H1 (cell line): ENCODE results near the gene VIM. TPM values are rescaled to one million over a fixed set of nuclear protein-coding genes. Genes with fewer than 3 reads are reported as not detected.

Experiments used
- CTCF ChIA-PET: fragments of 300-600 bp; sonication (Branson Sonifier 250); formaldehyde crosslinking; loops from one replicate; lab custom pipeline; 2021; ENCODE audit not compliant: partially characterized antibody; lab: Charles Lee
- POLR2A ChIA-PET: fragments of 300-600 bp; sonication (Branson Sonifier 250); formaldehyde crosslinking; loops from one replicate; lab custom pipeline; 2021; ENCODE audit warnings: inconsistent platforms; ENCODE audit not compliant: partially characterized antibody; lab: Charles Lee
- DNase-seq, 2 experiments: peaks; one replicate each; pipeline versions ENCODE4 v3.0.0 to v3.0.0-alpha.2; 2010 to 2022; ENCODE audit warnings: low spot score in 2 of 2, low read depth in 1 of 2, mixed read lengths in 1 of 2
- FAIRE-seq: peaks from 2 replicates; lab custom pipeline; 2011; peaks lifted over from hg19 to GRCh38; lab: Jason Lieb, UNC
- H2AFZ ChIP-seq: 2 replicates; pipeline ENCODE4 v1.8.1; 2012; ENCODE audit warnings: low read length, inconsistent platforms
- H2AK5ac ChIP-seq: 2 replicates; pipeline ENCODE4 v1.6.1; 2013; ENCODE audit warnings: low read depth, low read length
- H2BK120ac ChIP-seq: replicated peaks from 2 replicates; pipeline ENCODE3; 2013; ENCODE audit warnings: low read depth, low read length, inconsistent platforms
- H2BK12ac ChIP-seq: 2 replicates; pipeline ENCODE4 v1.6.1; 2013; ENCODE audit warnings: low read depth, low read length
- H2BK15ac ChIP-seq: 2 replicates; pipeline ENCODE4 v1.6.1; 2013; ENCODE audit warnings: low read length
- H2BK20ac ChIP-seq: 2 replicates; pipeline ENCODE4 v1.6.1; 2013; ENCODE audit warnings: low read length
- H2BK5ac ChIP-seq: 2 replicates; pipeline ENCODE4 v1.6.1; 2013; ENCODE audit warnings: low read depth, low read length
- H3K14ac ChIP-seq: 2 replicates; pipeline ENCODE4 v1.6.1; 2013; ENCODE audit warnings: inconsistent platforms; ENCODE audit not compliant: insufficient read length
- H3K18ac ChIP-seq: 2 replicates; pipeline ENCODE4 v1.6.1; 2013; ENCODE audit warnings: low read length; ENCODE audit errors: extremely low read depth
- H3K23ac ChIP-seq: 2 replicates; pipeline ENCODE4 v1.6.1; 2013; ENCODE audit warnings: inconsistent platforms; ENCODE audit not compliant: insufficient read length
- H3K23me2 ChIP-seq: 2 replicates; pipeline ENCODE4 v1.6.1; 2013; ENCODE audit warnings: low read depth, low read length
- H3K27ac ChIP-seq: 2 replicates; pipeline ENCODE4 v1.6.1; 2011; ENCODE audit warnings: low read depth, low read length, inconsistent platforms
- H3K27me3 ChIP-seq, 4 experiments: replicated peaks in 1 of 4; 1 replicate in 1 of 4; 2 replicates in 3 of 4; pipeline versions ENCODE4 v1.6.1 to v1.8.1; 2011 to 2013; ENCODE audit warnings: low read length in 3 of 4, mild to moderate bottlenecking in 3 of 4, inconsistent platforms in 2 of 4, mixed read lengths in 2 of 4, moderate library complexity in 1 of 4; ENCODE audit not compliant: control insufficient read depth in 3 of 4, insufficient read depth in 3 of 4; ENCODE audit errors: extremely low read depth in 1 of 4
- H3K36me3 ChIP-seq, 4 experiments: 2 replicates each; pipeline versions ENCODE4 v1.6.1 to v1.8.1; 2011 to 2013; ENCODE audit warnings: mild to moderate bottlenecking in 4 of 4, low read length in 3 of 4, moderate library complexity in 2 of 4, control low read depth in 1 of 4, inconsistent platforms in 1 of 4; ENCODE audit not compliant: insufficient read depth in 4 of 4, control insufficient read depth in 2 of 4
- H3K4ac ChIP-seq: replicated peaks from 2 replicates; pipeline ENCODE3; 2013; ENCODE audit warnings: low read length, low read depth, mixed read lengths, inconsistent platforms; ENCODE audit not compliant: insufficient read length
- H3K4me1 ChIP-seq, 4 experiments: replicated peaks in 1 of 4; 1 replicate in 1 of 4; 2 replicates in 3 of 4; pipeline versions ENCODE4 v1.6.1 to v1.8.1; 2011 to 2013; ENCODE audit warnings: low read length in 3 of 4, inconsistent platforms in 2 of 4, mixed read lengths in 1 of 4; ENCODE audit not compliant: insufficient read depth in 4 of 4, control insufficient read depth in 3 of 4
- H3K4me2 ChIP-seq, 2 experiments: 2 replicates each; pipeline versions ENCODE4 v1.6.1 to v1.8.1; 2011 to 2013; ENCODE audit warnings: low read depth in 2 of 2, low read length in 2 of 2, control low read depth in 1 of 2, inconsistent platforms in 1 of 2, mild to moderate bottlenecking in 1 of 2; ENCODE audit not compliant: insufficient read depth in 1 of 2
- H3K4me3 ChIP-seq, 4 experiments: fragments of 200-600, 300-600 bp in 1 of 4; sonication (generic), shearing (Covaris generic), sonication (Bioruptor Twin) in 1 of 4; 2 replicates each; pipeline versions ENCODE4 v1.5.1 to v1.8.1; 2011 to 2016; ENCODE audit warnings: low read length in 4 of 4, low read depth in 3 of 4, control low read depth in 2 of 4, inconsistent platforms in 2 of 4, mild to moderate bottlenecking in 2 of 4, mixed read lengths in 1 of 4, moderate library complexity in 1 of 4; ENCODE audit not compliant: insufficient read depth in 2 of 4; ENCODE audit errors: extremely low read depth in 1 of 4
- H3K56ac ChIP-seq: replicated peaks from 2 replicates; pipeline ENCODE3; 2013; ENCODE audit warnings: low read depth, mild to moderate bottlenecking, mixed read lengths, low read length, inconsistent platforms; ENCODE audit not compliant: insufficient read length
- H3K79me1 ChIP-seq: 2 replicates; pipeline ENCODE4 v1.6.1; 2013; ENCODE audit warnings: low read depth, low read length, control low read depth
- H3K79me2 ChIP-seq, 2 experiments: 2 replicates each; pipeline versions ENCODE4 v1.6.1 to v1.8.1; 2012 to 2013; ENCODE audit warnings: low read length in 2 of 2, mild to moderate bottlenecking in 2 of 2, inconsistent platforms in 1 of 2; ENCODE audit not compliant: insufficient read depth in 2 of 2, control insufficient read depth in 1 of 2
- H3K9ac ChIP-seq, 4 experiments: replicated peaks in 1 of 4; 1 replicate in 1 of 4; 2 replicates in 3 of 4; pipeline versions ENCODE4 v1.6.1 to v1.8.1; 2011 to 2013; ENCODE audit warnings: low read depth in 3 of 4, low read length in 3 of 4, control low read depth in 2 of 4, mild to moderate bottlenecking in 2 of 4, moderate library complexity in 2 of 4, inconsistent platforms in 1 of 4; ENCODE audit errors: extremely low read depth in 1 of 4
- H3K9me3 ChIP-seq, 2 experiments: 2 replicates each; pipeline versions ENCODE4 v1.6.1 to v1.8.1; 2012 to 2013; ENCODE audit warnings: mild to moderate bottlenecking in 2 of 2, moderate library complexity in 2 of 2, control low read depth in 1 of 2, inconsistent platforms in 1 of 2, low read depth in 1 of 2, low read length in 1 of 2, mixed read lengths in 1 of 2; ENCODE audit not compliant: insufficient read depth in 2 of 2
- H4K20me1 ChIP-seq, 2 experiments: replicated peaks in 1 of 2; 2 replicates each; pipeline versions ENCODE3 to v1.8.1; 2011 to 2013; ENCODE audit warnings: inconsistent platforms in 2 of 2, low read length in 2 of 2, mild to moderate bottlenecking in 1 of 2; ENCODE audit not compliant: insufficient read depth in 2 of 2, control insufficient read depth in 1 of 2
- H4K5ac ChIP-seq: 2 replicates; pipeline ENCODE4 v1.6.1; 2013; ENCODE audit warnings: low read length, low read depth, mixed read lengths, inconsistent platforms; ENCODE audit not compliant: insufficient read length
- H4K8ac ChIP-seq: 2 replicates; pipeline ENCODE4 v1.8.0; 2013; ENCODE audit warnings: mild to moderate bottlenecking, moderate library complexity, low read length, inconsistent platforms; ENCODE audit not compliant: insufficient read depth; ENCODE audit errors: extremely low read depth
- H4K91ac ChIP-seq: replicated peaks from 2 replicates; pipeline ENCODE3; 2013; ENCODE audit warnings: low read length, mixed read lengths, inconsistent platforms; ENCODE audit not compliant: insufficient read length
- BACH1 ChIP-seq: IDR thresholded peaks from 2 replicates; pipeline ENCODE4 v1.6.1; 2012; ENCODE audit warnings: low read length, improper control_type of control experiment
- BRCA1 ChIP-seq: IDR thresholded peaks from 2 replicates; pipeline ENCODE4 v1.6.1; 2012; ENCODE audit warnings: low read depth, low read length, improper control_type of control experiment
- GABPA ChIP-seq: IDR thresholded peaks from 2 replicates; pipeline ENCODE4 v1.6.1; 2011; ENCODE audit warnings: mild to moderate bottlenecking, low read length, moderate library complexity, borderline replicate concordance; ENCODE audit not compliant: insufficient read depth
- GTF2F1 ChIP-seq: IDR thresholded peaks from 2 replicates; pipeline ENCODE4 v1.6.1; 2012; ENCODE audit warnings: low read depth, low read length, improper control_type of control experiment, borderline replicate concordance
- MAFK ChIP-seq: IDR thresholded peaks from 2 replicates; pipeline ENCODE4 v1.6.1; 2012; ENCODE audit warnings: low read depth, mild to moderate bottlenecking, improper control_type of control experiment, low read length
- NANOG ChIP-seq: IDR thresholded peaks from 2 replicates; pipeline ENCODE4 v1.6.1; 2011; ENCODE audit warnings: low read length, low read depth, mild to moderate bottlenecking, inconsistent platforms; ENCODE audit not compliant: insufficient read depth, poor library complexity, severe bottlenecking
- RNF2 ChIP-seq: fragments of 200-900, 300-1000 bp; sonication (generic); IDR thresholded peaks from 2 replicates; pipeline ENCODE4 v1.7.1; 2016; ENCODE audit warnings: borderline replicate concordance, low read depth, mild to moderate bottlenecking, antibody characterized with exemption, low read length; ENCODE audit not compliant: poor library complexity, severe bottlenecking; ENCODE audit errors: missing control alignments
- TAF7 ChIP-seq: optimal IDR thresholded peaks from 2 replicates; pipeline ENCODE3; 2011; ENCODE audit warnings: low read depth, mild to moderate bottlenecking, inconsistent platforms, low read length, moderate library complexity, borderline replicate concordance
- WGBS, 2 experiments: shearing (Covaris generic) in 1 of 2; methylation state at CpG; one replicate each; pipeline versions ENCODE4 v1.1.6 to v1.1.7; 2013 to 2015; ENCODE audit warnings: low lambda C conversion rate in 2 of 2, mixed read lengths in 2 of 2, inconsistent platforms in 1 of 2, low coverage in 1 of 2, missing lambda C conversion rate in 1 of 2; ENCODE audit not compliant: insufficient replicate concordance in 2 of 2, insufficient coverage in 1 of 2, insufficient read length in 1 of 2; ENCODE audit errors: extremely low coverage in 1 of 2, missing lambda C conversion rate in 1 of 2; 5-methylcytosine and 5-hydroxymethylcytosine counted together
- polyA plus RNA-seq, 7 experiments: library from polyadenylated mRNA; depleted of rRNA in 3 of 7; stranded (reverse) in 5 of 7; unstranded in 2 of 7; fragments of >200 nt in 5 of 7; fragments of 200-250 nt in 2 of 7; gene quantifications; 1 replicate in 5 of 7; 2 replicates in 1 of 7; 4 replicates in 1 of 7; pipeline versions ENCODE4 v1.2.1 to v1.2.3, GENCODE V29; 2011 to 2013; ENCODE audit warnings: missing spikeins in 2 of 7, mixed read lengths in 2 of 7
- total RNA-seq: library from RNA; stranded (reverse); fragmentation: NEBNext Ultra II Directional; extraction: Animal tissue kit (Norgen Biotek cat#: 25700); gene quantifications from 2 replicates; pipeline ENCODE4 v1.2.1, GENCODE V29; 2021
- TF ChIP-seq, protein P1 (sequence below), 3 experiments: IDR thresholded peaks; 1 replicate in 2 of 3; 2 replicates in 1 of 3; pipeline versions ENCODE4 v1.5.1 to v1.6.1; 2011; ENCODE audit warnings: low read length in 3 of 3, mild to moderate bottlenecking in 3 of 3, inconsistent platforms in 2 of 3, low read depth in 1 of 3, moderate library complexity in 1 of 3; ENCODE audit not compliant: insufficient read depth in 1 of 3; ENCODE audit errors: control extremely low read depth in 1 of 3

Gene VIM
- total and polyA plus RNA-seq, 2 of the 8 experiments (the other 6 are each of a cell fraction or from before 2014, with no cell fraction given), result 347 to 372 TPM

- no peak overlapping the region for H3K18ac ChIP-seq
- H3K4me3 ChIP-seq, result no peak overlapping the region
- H3K56ac ChIP-seq, result no peak overlapping the region
- no peaks in the 10 kb centered on the region for H3K9me3 ChIP-seq
- H4K5ac ChIP-seq, result no peak overlapping the region
- H3K27me3 ChIP-seq, result no peaks in the 10 kb centered on the region
- FAIRE-seq (no peak), DNase-seq (no peak)
- no peak overlapping the region for H2BK120ac ChIP-seq
- ChIA-PET CTCF (no interaction called here), POLR2A (interaction anchor here (1.3 to 5.2 kb wide), 2 partner anchors 25 to 65 kb away, joined by 3 to 46 read pairs; partner anchors contain the start of gene VIM)
- no peaks in the 10 kb centered on the region for H3K79me1 ChIP-seq
- H4K20me1 ChIP-seq, result no peaks in the 10 kb centered on the region
- H2BK5ac ChIP-seq, result no peak overlapping the region
- H4K8ac ChIP-seq, result no peak overlapping the region
- no peak overlapping the region for H2BK15ac ChIP-seq
- H2AFZ ChIP-seq, result 0 out of 2 replicates have a peak overlapping the region, but pooled peaks have one; percentile 10
- H2BK20ac ChIP-seq, result no peak overlapping the region
- peaks cover 0 to 12% (median 7%) of the 10 kb centered on the region in 4 experiments; a peak in 4 of 7 replicates for H3K4me1 ChIP-seq
- no peak overlapping the region for H4K91ac ChIP-seq
- H3K23ac ChIP-seq, result no peak overlapping the region
- H2BK12ac ChIP-seq, result no peak overlapping the region
- no peak overlapping the region for H3K27ac ChIP-seq
- no peak overlapping the region for H3K4me2 ChIP-seq
- no peak overlapping the region for H3K9ac ChIP-seq
- TF ChIP-seq MAFK, result no peak
- no peak for TF ChIP-seq BACH1
- TF ChIP-seq BRCA1, result no peak
- TF ChIP-seq, protein P1, sequence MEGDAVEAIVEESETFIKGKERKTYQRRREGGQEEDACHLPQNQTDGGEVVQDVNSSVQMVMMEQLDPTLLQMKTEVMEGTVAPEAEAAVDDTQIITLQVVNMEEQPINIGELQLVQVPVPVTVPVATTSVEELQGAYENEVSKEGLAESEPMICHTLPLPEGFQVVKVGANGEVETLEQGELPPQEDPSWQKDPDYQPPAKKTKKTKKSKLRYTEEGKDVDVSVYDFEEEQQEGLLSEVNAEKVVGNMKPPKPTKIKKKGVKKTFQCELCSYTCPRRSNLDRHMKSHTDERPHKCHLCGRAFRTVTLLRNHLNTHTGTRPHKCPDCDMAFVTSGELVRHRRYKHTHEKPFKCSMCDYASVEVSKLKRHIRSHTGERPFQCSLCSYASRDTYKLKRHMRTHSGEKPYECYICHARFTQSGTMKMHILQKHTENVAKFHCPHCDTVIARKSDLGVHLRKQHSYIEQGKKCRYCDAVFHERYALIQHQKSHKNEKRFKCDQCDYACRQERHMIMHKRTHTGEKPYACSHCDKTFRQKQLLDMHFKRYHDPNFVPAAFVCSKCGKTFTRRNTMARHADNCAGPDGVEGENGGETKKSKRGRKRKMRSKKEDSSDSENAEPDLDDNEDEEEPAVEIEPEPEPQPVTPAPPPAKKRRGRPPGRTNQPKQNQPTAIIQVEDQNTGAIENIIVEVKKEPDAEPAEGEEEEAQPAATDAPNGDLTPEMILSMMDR (IDR thresholded peaks at IDR 0.05; ENCODE audit: control extremely low read depth in 1 of 3, insufficient read depth in 1 of 3, low read depth in 1 of 3, low read length in 3 of 3), result no peak
- no peak for TF ChIP-seq GTF2F1
- TF ChIP-seq NANOG, result no peak
- TF ChIP-seq RNF2, result no peak
- no peak for TF ChIP-seq TAF7
- TF ChIP-seq GABPA, result no peak
- no peak overlapping the region for H2AK5ac ChIP-seq
- no peak overlapping the region for H3K14ac ChIP-seq
- H3K36me3 ChIP-seq, result no peaks in the 10 kb centered on the region
- peaks cover 0 to 14% of the 10 kb centered on the region in 2 experiments; a peak in 2 of 4 replicates for H3K79me2 ChIP-seq
- 64% methylated on average over 3 of the region's 3 CpGs; no CpG with 5 or more reads in 1 of the 2 experiments for WGBS, 2 experiments
- H3K23me2 ChIP-seq, result peaks cover 7% of the 10 kb centered on the region; the same call in 1 of the 2 replicates
- H3K4ac ChIP-seq, result no peak overlapping the region
Measured at GRCh38 chr10:17203416-17203815, 24.6 kb upstream of the VIM start.
